SU-DHL-6 (cell line): Measurements from ENCODE around the gene MARCO.

Experiments used
- H2AFZ ChIP-seq: fragments of 200-600 bp; sonication (generic); 2 replicates; pipeline ENCODE4 v1.6.1; 2014; ENCODE audit warnings: low read depth, mild to moderate bottlenecking, moderate library complexity, mixed read lengths, antibody characterized with exemption, low read length; ENCODE audit not compliant: severe bottlenecking
- H3F3A ChIP-seq: fragments of 200-600 bp; shearing (Covaris generic); 2 replicates; pipeline ENCODE4 v1.6.0; 2016; ENCODE audit warnings: antibody characterized with exemption, mild to moderate bottlenecking; ENCODE audit not compliant: insufficient read depth
- H3K27ac ChIP-seq: fragments of 200-600 bp; sonication (generic); 2 replicates; pipeline ENCODE4 v1.5.1; 2016; ENCODE audit warnings: low read depth, mild to moderate bottlenecking, low read length, moderate library complexity, mixed read lengths
- H3K27me3 ChIP-seq: fragments of 200-600 bp; sonication (generic), shearing (Covaris generic); 2 replicates; pipeline ENCODE4 v1.6.0; 2014; ENCODE audit warnings: mild to moderate bottlenecking, low read length
- H3K36me3 ChIP-seq: fragments of 200-600 bp; sonication (generic); 2 replicates; pipeline ENCODE4 v1.6.1; 2014; ENCODE audit warnings: mild to moderate bottlenecking, low read length, mixed read lengths
- H3K4me2 ChIP-seq: fragments of 300-600, 200-600 bp; shearing (Covaris generic), sonication (generic); 2 replicates; pipeline ENCODE4 v1.6.0; 2014; ENCODE audit warnings: low read length, low read depth, mild to moderate bottlenecking; ENCODE audit not compliant: poor library complexity, severe bottlenecking
- H3K4me3 ChIP-seq: fragments of 200-600 bp; sonication (generic); 2 replicates; pipeline ENCODE4 v1.5.1; 2014; ENCODE audit warnings: antibody characterized with exemption, low read length, mild to moderate bottlenecking, mixed read lengths; ENCODE audit not compliant: insufficient read depth, poor library complexity, severe bottlenecking
- H3K79me2 ChIP-seq: fragments of 200-600 bp; sonication (generic); 2 replicates; pipeline ENCODE4 v1.6.1; 2014; ENCODE audit warnings: mild to moderate bottlenecking, low read length, moderate library complexity; ENCODE audit not compliant: insufficient read depth
- H3K9ac ChIP-seq: fragments of 200-600 bp; sonication (generic); 2 replicates; pipeline ENCODE4 v1.7.0; 2014; ENCODE audit warnings: mild to moderate bottlenecking, low read length
- H3K9me2 ChIP-seq: fragments of 200-600 bp; sonication (generic); replicated peaks from 2 replicates; pipeline ENCODE4 v1.6.1; 2014; ENCODE audit warnings: low read length; ENCODE audit not compliant: insufficient read depth
- H3K9me3 ChIP-seq: fragments of 200-600 bp; sonication (generic); 2 replicates; pipeline ENCODE4 v1.6.1; 2014; ENCODE audit warnings: low read length, mixed read lengths; ENCODE audit not compliant: insufficient read depth
- H4K20me1 ChIP-seq: fragments of 200-600 bp; sonication (generic); 2 replicates; pipeline ENCODE4 v1.6.1; 2014; ENCODE audit warnings: low read depth, mild to moderate bottlenecking, antibody characterized with exemption, low read length, moderate library complexity, mixed read lengths
- CTCF ChIP-seq: fragments of 200-600 bp; sonication (generic); IDR thresholded peaks from one replicate; pipeline ENCODE4 v1.5.1; 2017; ENCODE audit warnings: antibody characterized with exemption, mild to moderate bottlenecking, low read length, moderate library complexity; ENCODE audit not compliant: insufficient read depth, poor library complexity, severe bottlenecking
- EZH2phosphoT487 ChIP-seq: fragments of 200-600 bp; sonication (generic), shearing (Covaris generic); conservative IDR thresholded peaks from 2 replicates; pipeline ENCODE4 v1.6.1; 2018; ENCODE audit warnings: mild to moderate bottlenecking, antibody characterized with exemption, low read length, moderate library complexity, mixed read lengths

The MARCO gene

GRCh38 chr2:119009110-119009509, 67.1 kb downstream of the MARCO start:
- Histone ChIP-seq H3K9ac (no peak overlapping the region), H3K4me2 (no peak overlapping the region), H3F3A (no peaks in the 10 kb centered on the region), H3K27me3 (no peaks in the 10 kb centered on the region), H3K9me3 (no peaks in the 10 kb centered on the region), H4K20me1 (no peaks in the 10 kb centered on the region), H3K4me3 (no peak overlapping the region), H3K27ac (no peak overlapping the region), H3K36me3 (no peaks in the 10 kb centered on the region), H3K79me2 (no peaks in the 10 kb centered on the region), H2AFZ (no peak overlapping the region), H3K9me2 (no peaks in the 10 kb centered on the region)
- TF ChIP-seq CTCF (no peak), EZH2phosphoT487 (no peak)

GRCh38 chr2:119010336-119010735, 68.3 kb downstream of the MARCO start:
- Histone ChIP-seq H3K9me2 (no peaks in the 10 kb centered on the region), H3K27ac (no peak overlapping the region), H3K9me3 (no peaks in the 10 kb centered on the region), H3F3A (no peaks in the 10 kb centered on the region), H2AFZ (no peak overlapping the region), H3K9ac (no peak overlapping the region), H3K36me3 (no peaks in the 10 kb centered on the region), H4K20me1 (no peaks in the 10 kb centered on the region), H3K79me2 (no peaks in the 10 kb centered on the region), H3K4me3 (no peak overlapping the region), H3K27me3 (no peaks in the 10 kb centered on the region), H3K4me2 (no peak overlapping the region)
- TF ChIP-seq CTCF (no peak), EZH2phosphoT487 (no peak)

GRCh38 chr2:119011162-119011909, 69.3 kb downstream of the MARCO start:
- H3K9me2 ChIP-seq: no peaks in the 10 kb centered on the region
- no peaks in the 10 kb centered on the region for H3K9me3 ChIP-seq
- H3K4me2 ChIP-seq: no peak overlapping the region
- no peaks in the 10 kb centered on the region for H4K20me1 ChIP-seq
- H3K27ac ChIP-seq: no peak overlapping the region
- H3K36me3 ChIP-seq: no peaks in the 10 kb centered on the region
- H3K79me2 ChIP-seq: no peaks in the 10 kb centered on the region
- H2AFZ ChIP-seq: no peak overlapping the region
- no peaks in the 10 kb centered on the region for H3F3A ChIP-seq
- no peaks in the 10 kb centered on the region for H3K27me3 ChIP-seq
- H3K4me3 ChIP-seq: no peak overlapping the region
- TF ChIP-seq EZH2phosphoT487: no peak
- TF ChIP-seq CTCF: no peak
- no peak overlapping the region for H3K9ac ChIP-seq
